ENCODE measurements around the gene ASXL1. TPM values are rescaled to one million over a fixed set of nuclear protein-coding genes. Genes with fewer than 3 reads are reported as not detected.

The ASXL1 gene
- total RNA-seq, 1 donor from 2014 or later, result 54.3 TPM

GRCh38 chr20:32440069-32440757 lies 82.1 kb downstream of the ASXL1 start:
- no peak for DNase-seq

GRCh38 chr20:32440758-32441078 lies 82.6 kb downstream of the ASXL1 start:
- no peak for DNase-seq

GRCh38 chr20:32441638-32442037 lies 83.5 kb downstream of the ASXL1 start:
- DNase-seq, result no peak

GRCh38 chr20:32442630-32443373 lies 84.7 kb downstream of the ASXL1 start:
- no peak for DNase-seq

- no peak for DNase-seq
Measured at GRCh38 chr20:32443386-32443974, 85.3 kb downstream of the ASXL1 start.

GRCh38 chr20:32444474-32445220 lies 86.5 kb downstream of the ASXL1 start:
- no peak for DNase-seq

- DNase-seq, result no peak
Measured at GRCh38 chr20:32445539-32446273, 87.6 kb downstream of the ASXL1 start.

GRCh38 chr20:32446301-32447100 lies 88.4 kb downstream of the ASXL1 start:
- no peak for DNase-seq

GRCh38 chr20:32447136-32448027 lies 89.3 kb downstream of the ASXL1 start:
- no peak for DNase-seq

GRCh38 chr20:32448306-32449056 lies 90.3 kb downstream of the ASXL1 start:
- DNase-seq, result no peak

- no peak for DNase-seq
Measured at GRCh38 chr20:32449057-32449889, 91.1 kb downstream of the ASXL1 start.

GRCh38 chr20:32449890-32450401 lies 91.8 kb downstream of the ASXL1 start:
- DNase-seq, result no peak

GRCh38 chr20:32450484-32451061 lies 92.4 kb downstream of the ASXL1 start:
- no peak for DNase-seq

- no peak for DNase-seq
Measured at GRCh38 chr20:32451340-32451681, 93.2 kb downstream of the ASXL1 start.

- no peak for DNase-seq
Measured at GRCh38 chr20:32451682-32452461, 93.7 kb downstream of the ASXL1 start.

- no peak for DNase-seq
Measured at GRCh38 chr20:32452776-32453466, 94.8 kb downstream of the ASXL1 start.

Measured in skin of body (tissue), 2 donors.